KMS-11 (cell line): ENCODE data around the gene DLG2.

Experiments used
- H2AFZ ChIP-seq: fragments of 200-600 bp; sonication (generic); 2 replicates; pipeline ENCODE4 v1.6.1; 2016; ENCODE audit warnings: antibody characterized with exemption, mixed run types, low read depth
- H3K27ac ChIP-seq: fragments of 200-600 bp; sonication (generic); 2 replicates; pipeline ENCODE4 v1.6.1; 2016; ENCODE audit warnings: mild to moderate bottlenecking, mixed run types
- H3K27me3 ChIP-seq: fragments of 200-600 bp; sonication (generic); 2 replicates; pipeline ENCODE4 v1.6.1; 2017; ENCODE audit warnings: mild to moderate bottlenecking, low read depth, mixed run types, moderate library complexity; ENCODE audit not compliant: insufficient read depth
- H3K36me3 ChIP-seq: fragments of 200-600 bp; sonication (generic); 2 replicates; pipeline ENCODE4 v1.6.1; 2017; ENCODE audit warnings: mild to moderate bottlenecking, mixed run types; ENCODE audit not compliant: insufficient read depth
- H3K4me1 ChIP-seq: fragments of 200-600 bp; sonication (generic); 2 replicates; pipeline ENCODE4 v1.6.1; 2016; ENCODE audit warnings: mild to moderate bottlenecking, low read depth, mixed run types; ENCODE audit not compliant: poor library complexity, severe bottlenecking
- H3K4me2 ChIP-seq: fragments of 200-600 bp; sonication (generic); 2 replicates; pipeline ENCODE4 v1.7.0; 2016; ENCODE audit warnings: mild to moderate bottlenecking, mixed run types
- H3K4me3 ChIP-seq: fragments of 200-600 bp; sonication (generic); IDR thresholded peaks from 2 replicates; pipeline ENCODE4 v1.6.1; 2017; ENCODE audit warnings: low read depth, low read length, mixed read lengths; ENCODE audit not compliant: insufficient read depth
- H3K79me2 ChIP-seq: fragments of 200-600 bp; sonication (generic); 2 replicates; pipeline ENCODE4 v1.6.1; 2016; ENCODE audit warnings: low read depth, mixed run types; ENCODE audit not compliant: insufficient read depth
- H3K9ac ChIP-seq: fragments of 200-600 bp; sonication (generic); 2 replicates; pipeline ENCODE4 v1.6.1; 2016; ENCODE audit warnings: mild to moderate bottlenecking, mixed run types
- H4K20me1 ChIP-seq: fragments of 200-600 bp; sonication (generic); 2 replicates; pipeline ENCODE4 v1.6.1; 2016; ENCODE audit warnings: mild to moderate bottlenecking, mixed run types; ENCODE audit not compliant: insufficient read depth
- TF ChIP-seq, protein P1 (sequence below): fragments of 200-600 bp; sonication (generic); conservative IDR thresholded peaks from 2 replicates; pipeline ENCODE4 v1.6.1; 2017; ENCODE audit warnings: low read depth, mild to moderate bottlenecking, antibody characterized with exemption, low read length, moderate library complexity, mixed read lengths

DLG2 gene

DNA sequence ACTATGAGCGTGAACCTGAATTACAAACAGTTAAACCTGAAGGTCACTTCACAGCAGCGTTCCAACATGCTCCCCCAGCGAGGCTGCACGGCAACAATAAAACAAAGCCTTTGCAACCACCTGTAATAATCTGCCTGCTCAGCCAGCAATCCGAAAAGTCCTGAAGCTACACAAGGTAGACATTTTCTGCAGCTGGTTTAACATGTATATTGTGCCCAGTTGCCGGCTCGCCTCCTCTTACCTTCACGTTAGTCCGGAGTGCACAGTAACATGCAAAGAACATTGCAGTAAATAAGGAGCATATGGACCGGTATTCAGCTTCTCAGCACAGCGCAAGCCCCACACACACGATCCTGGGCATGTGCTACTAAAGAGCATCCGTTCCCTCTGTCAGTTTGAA is 704.3 kb downstream of the DLG2 start:
- no peak overlapping the region for H2AFZ ChIP-seq
- H3K36me3 ChIP-seq, result no peaks in the 10 kb centered on the region
- TF ChIP-seq, protein P1, sequence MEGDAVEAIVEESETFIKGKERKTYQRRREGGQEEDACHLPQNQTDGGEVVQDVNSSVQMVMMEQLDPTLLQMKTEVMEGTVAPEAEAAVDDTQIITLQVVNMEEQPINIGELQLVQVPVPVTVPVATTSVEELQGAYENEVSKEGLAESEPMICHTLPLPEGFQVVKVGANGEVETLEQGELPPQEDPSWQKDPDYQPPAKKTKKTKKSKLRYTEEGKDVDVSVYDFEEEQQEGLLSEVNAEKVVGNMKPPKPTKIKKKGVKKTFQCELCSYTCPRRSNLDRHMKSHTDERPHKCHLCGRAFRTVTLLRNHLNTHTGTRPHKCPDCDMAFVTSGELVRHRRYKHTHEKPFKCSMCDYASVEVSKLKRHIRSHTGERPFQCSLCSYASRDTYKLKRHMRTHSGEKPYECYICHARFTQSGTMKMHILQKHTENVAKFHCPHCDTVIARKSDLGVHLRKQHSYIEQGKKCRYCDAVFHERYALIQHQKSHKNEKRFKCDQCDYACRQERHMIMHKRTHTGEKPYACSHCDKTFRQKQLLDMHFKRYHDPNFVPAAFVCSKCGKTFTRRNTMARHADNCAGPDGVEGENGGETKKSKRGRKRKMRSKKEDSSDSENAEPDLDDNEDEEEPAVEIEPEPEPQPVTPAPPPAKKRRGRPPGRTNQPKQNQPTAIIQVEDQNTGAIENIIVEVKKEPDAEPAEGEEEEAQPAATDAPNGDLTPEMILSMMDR, result no peak
- no peaks in the 10 kb centered on the region for H3K27me3 ChIP-seq
- no peaks in the 10 kb centered on the region for H3K79me2 ChIP-seq
- H3K4me2 ChIP-seq, result no peak overlapping the region
- no peak overlapping the region for H3K27ac ChIP-seq
- no peaks in the 10 kb centered on the region for H3K4me1 ChIP-seq
- H3K9ac ChIP-seq, result no peak overlapping the region
- no peak overlapping the region for H3K4me3 ChIP-seq
- no peaks in the 10 kb centered on the region for H4K20me1 ChIP-seq

DNA sequence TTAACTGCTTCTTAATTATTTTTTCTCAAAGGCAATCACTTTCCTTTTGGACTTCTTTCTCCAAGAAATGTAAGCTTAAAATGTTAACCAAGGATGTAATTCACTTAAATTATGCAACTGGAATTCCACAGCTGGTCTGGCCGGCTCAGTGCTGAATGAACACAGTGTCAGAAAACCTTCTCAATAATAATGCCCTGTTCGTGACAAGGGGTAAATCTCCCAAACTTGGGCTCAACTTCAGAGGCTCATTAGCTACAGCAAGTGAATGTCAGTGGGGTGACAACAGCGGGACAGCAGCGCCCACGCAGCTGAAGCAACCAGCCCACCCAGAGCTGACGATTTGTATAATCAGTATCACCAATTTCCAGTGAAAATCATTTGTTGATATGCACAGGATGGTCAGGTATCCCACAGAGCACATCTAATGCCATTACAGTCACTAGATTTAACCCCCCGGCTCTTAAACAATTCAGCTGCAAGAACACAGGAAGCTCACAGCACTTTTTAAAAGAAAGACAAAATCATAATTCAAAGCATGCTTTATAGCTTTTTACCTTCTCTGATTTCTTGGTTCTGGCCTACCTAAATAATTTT is 704.8 kb downstream of the DLG2 start:
- no peak overlapping the region for H3K9ac ChIP-seq
- H3K27me3 ChIP-seq, result no peaks in the 10 kb centered on the region
- H3K4me3 ChIP-seq, result no peak overlapping the region
- no peaks in the 10 kb centered on the region for H3K4me1 ChIP-seq
- no peak overlapping the region for H3K4me2 ChIP-seq
- H3K36me3 ChIP-seq, result no peaks in the 10 kb centered on the region
- H4K20me1 ChIP-seq, result no peaks in the 10 kb centered on the region
- H2AFZ ChIP-seq, result no peak overlapping the region
- TF ChIP-seq, protein P1, result no peak
- H3K27ac ChIP-seq, result no peak overlapping the region
- H3K79me2 ChIP-seq, result no peaks in the 10 kb centered on the region

DNA sequence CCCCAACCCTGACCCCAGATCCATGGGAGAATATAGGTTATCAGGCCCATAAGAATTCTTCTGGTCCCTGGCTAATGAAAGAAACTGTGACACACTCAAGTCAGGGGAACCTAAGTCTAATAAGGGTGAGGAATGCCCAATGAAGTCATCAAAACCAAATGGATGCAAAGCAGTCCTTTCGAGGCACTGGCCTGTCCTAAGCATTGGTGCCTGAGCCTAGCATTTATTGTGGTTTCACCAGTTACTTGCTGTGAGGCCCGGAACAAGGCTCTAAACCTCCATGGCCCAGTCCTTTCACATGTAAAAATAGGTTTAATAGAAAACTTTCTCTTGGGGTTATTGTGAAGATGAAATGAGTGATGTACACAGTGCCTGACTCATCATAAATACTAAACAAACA is 712.6 kb downstream of the DLG2 start:
- TF ChIP-seq, protein P1, result no peak
- Histone ChIP-seq H3K79me2 (no peaks in the 10 kb centered on the region), H3K4me1 (no peaks in the 10 kb centered on the region), H3K9ac (no peak overlapping the region), H3K27me3 (no peaks in the 10 kb centered on the region), H3K4me2 (no peak overlapping the region), H3K4me3 (no peak overlapping the region), H3K27ac (no peak overlapping the region), H4K20me1 (no peaks in the 10 kb centered on the region), H2AFZ (no peak overlapping the region), H3K36me3 (no peaks in the 10 kb centered on the region)

DNA sequence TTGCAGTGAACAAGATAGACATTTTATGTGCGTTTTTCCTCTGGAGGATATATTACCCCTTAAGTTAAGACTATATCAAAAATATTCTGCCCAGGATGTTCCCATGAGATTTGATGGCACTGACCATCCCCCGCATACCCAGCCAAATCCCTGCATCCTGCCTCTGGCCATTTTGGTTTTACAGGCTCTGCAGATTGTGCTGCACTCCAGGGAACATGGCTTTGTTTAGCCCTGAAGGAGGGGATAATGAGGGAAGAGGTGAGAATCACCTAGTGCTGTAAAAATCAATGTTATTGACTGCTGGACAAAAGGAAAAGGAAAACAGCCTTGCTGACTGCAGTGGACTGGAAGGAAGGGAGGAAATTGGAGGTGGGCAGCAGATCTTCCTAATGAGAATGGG is 717.4 kb downstream of the DLG2 start:
- no peak overlapping the region for H3K9ac ChIP-seq
- H3K4me1 ChIP-seq, result peaks cover 11% of the 10 kb centered on the region
- no peak overlapping the region for H3K4me2 ChIP-seq
- H3K27ac ChIP-seq, result no peak overlapping the region
- H3K79me2 ChIP-seq, result no peaks in the 10 kb centered on the region
- H2AFZ ChIP-seq, result no peak overlapping the region
- no peaks in the 10 kb centered on the region for H4K20me1 ChIP-seq
- no peak overlapping the region for H3K4me3 ChIP-seq
- no peaks in the 10 kb centered on the region for H3K36me3 ChIP-seq
- TF ChIP-seq, protein P1, result no peak
- no peaks in the 10 kb centered on the region for H3K27me3 ChIP-seq
